Measurements from ENCODE around the gene AGK.

DNA sequence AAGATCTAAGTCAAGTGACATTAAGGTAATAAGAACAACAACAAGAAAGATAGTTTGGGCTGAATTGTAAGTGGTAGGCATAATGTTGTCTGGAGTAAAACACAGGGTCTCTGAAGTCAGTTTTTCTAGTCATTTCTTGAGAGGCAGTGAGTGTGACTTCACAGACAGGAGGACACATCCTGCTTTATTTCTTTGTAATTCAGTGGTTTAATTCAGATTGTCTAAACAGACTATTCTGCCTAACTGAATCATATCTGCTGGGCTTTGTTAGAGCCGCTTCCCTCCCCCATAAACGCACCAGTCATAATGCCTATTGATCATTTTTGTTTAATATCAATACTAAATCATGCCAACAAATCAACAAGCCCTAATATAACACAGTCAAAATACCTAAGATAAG lies 46.8 kb downstream of the AGK start:
- TF ChIP-seq POLR2AphosphoS5 (IDR thresholded peaks at IDR 0.05; ENCODE audit: low read depth, low read length) (no peak), POLR2A (IDR thresholded peaks at IDR 0.05; ENCODE audit: low read depth, low read length) (no peak), TAF1 (IDR thresholded peaks at IDR 0.05; ENCODE audit: low read depth, low read length) (no peak), SPI1 (IDR thresholded peaks at IDR 0.05; ENCODE audit: low read depth, low read length) (no peak)

Measured in GM12891 (cell line).